Measurements from ENCODE around the gene MPZL1. TPM values are rescaled to one million over a fixed set of nuclear protein-coding genes. Genes with fewer than 3 reads are reported as not detected.

The MPZL1 gene
- polyA plus RNA-seq, 3 donors = 23.1 to 63.6 (median 61.8) TPM

DNA sequence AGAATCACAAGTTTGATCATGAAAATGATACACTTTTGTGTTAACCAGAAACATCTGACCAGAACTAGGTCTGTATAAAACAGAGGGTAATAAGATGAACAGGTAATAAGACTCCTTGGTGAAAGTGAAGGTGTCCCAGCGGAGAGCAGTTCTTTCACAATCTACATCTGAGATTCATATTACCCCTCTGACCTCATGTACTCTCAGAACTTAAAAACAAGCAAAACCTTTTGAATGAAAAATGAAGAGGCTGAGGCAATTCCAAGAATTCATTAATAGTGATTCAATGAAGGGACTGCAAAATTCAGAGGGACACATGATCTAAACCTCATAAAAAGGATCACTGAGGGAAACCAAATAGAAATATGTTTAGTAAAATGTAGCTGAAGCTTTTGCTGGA is 10.9 kb upstream of the MPZL1 start:
- Histone ChIP-seq H3K4me1 (ENCODE audit: control insufficient read depth in 1 of 2, insufficient read depth in 2 of 2, low read length in 2 of 2) (peaks cover 35 to 41% of the 10 kb centered on the region in 2 donors), H3K79me2 (ENCODE audit: insufficient read depth, low read length) (no peaks in the 10 kb centered on the region), H3K27me3 (ENCODE audit: control insufficient read depth in 2 of 2, insufficient read depth in 2 of 2, low read length in 2 of 2) (no peaks in the 10 kb centered on the region), H4K20me1 (ENCODE audit: insufficient read depth, low read length) (peaks cover 35% of the 10 kb centered on the region), H3K4me3 (replicated peaks in 1 of 3; ENCODE audit: low read depth in 2 of 3, low read length in 3 of 3) (no peak overlapping the region), H3K4me2 (replicated peaks; ENCODE audit: extremely low read depth, low read length, poor library complexity, severe bottlenecking) (no peak overlapping the region), H3K9ac (ENCODE audit: insufficient read depth, low read length, poor library complexity, severe bottlenecking) (no peak overlapping the region), H3K27ac (ENCODE audit: low read depth in 1 of 2, low read length in 2 of 2) (no peak overlapping the region), H2AFZ (ENCODE audit: insufficient read depth, low read depth, low read length, poor library complexity, severe bottlenecking) (no peak overlapping the region), H3K9me3 (replicated peaks in 1 of 2; ENCODE audit: control insufficient read depth in 1 of 2, insufficient read depth in 1 of 2, low read length in 2 of 2) (no peaks in the 10 kb centered on the region), H3K36me3 (replicated peaks in 1 of 2; ENCODE audit: control insufficient read depth in 1 of 2, insufficient read depth in 2 of 2, low read length in 2 of 2) (peaks cover 12 to 15% of the 10 kb centered on the region in 2 donors)
- H3K4me3 Mint-ChIP-seq = no peak overlapping the region
- no CpG with 5 or more reads among the region's 1 CpG for WGBS (ENCODE audit: insufficient coverage)
- intact Hi-C loops (cut with micrococcal nuclease) = no loop called here
- peaks cover 44% of the 10 kb centered on the region for H3K4me1 Mint-ChIP-seq
- DNase-seq = no peak
- H3K27me3 Mint-ChIP-seq (ENCODE audit: low read depth in 3 of 3) = peaks cover 11 to 14% (median 11%) of the 10 kb centered on the region in 3 donors
- no peak overlapping the region for H3K27ac Mint-ChIP-seq
- H3K36me3 Mint-ChIP-seq = peaks cover 11 to 21% of the 10 kb centered on the region in 2 donors
- H3K9me3 Mint-ChIP-seq = no peaks in the 10 kb centered on the region
- TF ChIP-seq, protein P1, sequence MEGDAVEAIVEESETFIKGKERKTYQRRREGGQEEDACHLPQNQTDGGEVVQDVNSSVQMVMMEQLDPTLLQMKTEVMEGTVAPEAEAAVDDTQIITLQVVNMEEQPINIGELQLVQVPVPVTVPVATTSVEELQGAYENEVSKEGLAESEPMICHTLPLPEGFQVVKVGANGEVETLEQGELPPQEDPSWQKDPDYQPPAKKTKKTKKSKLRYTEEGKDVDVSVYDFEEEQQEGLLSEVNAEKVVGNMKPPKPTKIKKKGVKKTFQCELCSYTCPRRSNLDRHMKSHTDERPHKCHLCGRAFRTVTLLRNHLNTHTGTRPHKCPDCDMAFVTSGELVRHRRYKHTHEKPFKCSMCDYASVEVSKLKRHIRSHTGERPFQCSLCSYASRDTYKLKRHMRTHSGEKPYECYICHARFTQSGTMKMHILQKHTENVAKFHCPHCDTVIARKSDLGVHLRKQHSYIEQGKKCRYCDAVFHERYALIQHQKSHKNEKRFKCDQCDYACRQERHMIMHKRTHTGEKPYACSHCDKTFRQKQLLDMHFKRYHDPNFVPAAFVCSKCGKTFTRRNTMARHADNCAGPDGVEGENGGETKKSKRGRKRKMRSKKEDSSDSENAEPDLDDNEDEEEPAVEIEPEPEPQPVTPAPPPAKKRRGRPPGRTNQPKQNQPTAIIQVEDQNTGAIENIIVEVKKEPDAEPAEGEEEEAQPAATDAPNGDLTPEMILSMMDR (IDR thresholded peaks at IDR 0.05) = no peak

DNA sequence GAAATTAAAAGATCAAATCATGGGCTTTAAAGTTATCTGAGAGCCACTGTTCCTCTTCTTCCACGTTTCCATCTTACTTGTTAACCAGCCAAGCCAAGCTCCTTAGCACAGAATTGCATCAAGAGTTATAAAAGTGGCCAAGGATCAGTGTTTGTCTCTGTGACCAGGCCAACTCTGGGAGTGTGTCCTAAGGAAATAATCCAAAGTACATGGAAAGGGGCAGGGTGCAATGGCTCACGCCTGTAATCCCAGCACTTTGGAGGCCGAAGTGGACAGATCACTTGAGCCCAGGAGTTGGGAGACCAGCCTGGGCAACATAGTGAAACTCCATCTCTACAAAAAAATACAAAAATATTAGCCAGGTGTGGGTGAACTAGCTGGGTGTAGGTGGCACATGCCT is 10.0 kb upstream of the MPZL1 start:
- Histone ChIP-seq H3K9me3 (replicated peaks in 1 of 2; ENCODE audit: control insufficient read depth in 1 of 2, insufficient read depth in 1 of 2, low read length in 2 of 2) (no peaks in the 10 kb centered on the region), H3K27me3 (ENCODE audit: control insufficient read depth in 2 of 2, insufficient read depth in 2 of 2, low read length in 2 of 2) (no peaks in the 10 kb centered on the region), H3K27ac (ENCODE audit: low read depth in 1 of 2, low read length in 2 of 2) (no peak overlapping the region), H3K4me3 (replicated peaks in 1 of 3; ENCODE audit: low read depth in 2 of 3, low read length in 3 of 3) (no peak overlapping the region), H3K36me3 (replicated peaks in 1 of 2; ENCODE audit: control insufficient read depth in 1 of 2, insufficient read depth in 2 of 2, low read length in 2 of 2) (peaks cover 3 to 5% of the 10 kb centered on the region in 2 donors), H3K9ac (ENCODE audit: insufficient read depth, low read length, poor library complexity, severe bottlenecking) (no peak overlapping the region), H3K4me2 (replicated peaks; ENCODE audit: extremely low read depth, low read length, poor library complexity, severe bottlenecking) (no peak overlapping the region), H3K79me2 (ENCODE audit: insufficient read depth, low read length) (no peaks in the 10 kb centered on the region), H4K20me1 (ENCODE audit: insufficient read depth, low read length) (peaks cover 26% of the 10 kb centered on the region), H3K4me1 (ENCODE audit: control insufficient read depth in 1 of 2, insufficient read depth in 2 of 2, low read length in 2 of 2) (peaks cover 38 to 49% of the 10 kb centered on the region in 2 donors), H2AFZ (ENCODE audit: insufficient read depth, low read depth, low read length, poor library complexity, severe bottlenecking) (no peak overlapping the region)
- intact Hi-C loops (cut with micrococcal nuclease) = no loop called here
- TF ChIP-seq, protein P1 (IDR thresholded peaks at IDR 0.05) = no peak
- Mint-ChIP-seq H3K9me3 (no peaks in the 10 kb centered on the region), H3K4me3 (no peak overlapping the region), H3K4me1 (peaks cover 50% of the 10 kb centered on the region), H3K27me3 (ENCODE audit: low read depth in 3 of 3) (peaks cover 11 to 15% (median 12%) of the 10 kb centered on the region in 3 donors), H3K36me3 (peaks cover 5 to 12% of the 10 kb centered on the region in 2 donors), H3K27ac (peak overlapping the region in 1 of 7 donors; percentile 45)
- no peak for DNase-seq
- WGBS (ENCODE audit: insufficient coverage) = no CpG with 5 or more reads among the region's 3 CpGs
